Prostate gland (tissue), 2 donors: ENCODE data around the gene KCNT1. TPM values are rescaled to one million over a fixed set of nuclear protein-coding genes. Genes with fewer than 3 reads are reported as not detected.

Experiments used
- DNase-seq: peaks from one replicate; pipeline ENCODE4 v3.0.0-alpha.2; 2019; ENCODE audit warnings: low spot score
- H3K27ac ChIP-seq, 2 donors: fragments of 200-600 bp; sonication (generic); 2 replicates each; pipeline ENCODE4 v1.5.1; 2017 to 2019
- H3K27me3 ChIP-seq: fragments of 200-600 bp; sonication (generic); replicated peaks from 2 replicates; pipeline ENCODE4 v1.5.1; 2019; ENCODE audit not compliant: insufficient read depth
- H3K36me3 ChIP-seq, 2 donors: fragments of 200-600 bp; sonication (generic); 1 replicate in 1 of 2; 2 replicates in 1 of 2; pipeline versions ENCODE4 v1.5.1 to v1.8.1; 2017 to 2019
- H3K4me1 ChIP-seq: fragments of 200-600 bp; sonication (generic); replicated peaks from 2 replicates; pipeline ENCODE4 v1.5.1; 2019
- H3K4me3 ChIP-seq, 2 donors: fragments of 200-600 bp; sonication (generic); 2 replicates each; pipeline ENCODE4 v1.5.1; 2017 to 2019
- H3K9me3 ChIP-seq: fragments of 200-600 bp; sonication (generic); 2 replicates; pipeline ENCODE4 v1.5.1; 2017
- CTCF ChIP-seq, 4 experiments: fragments of 200-600 bp in 2 of 4; fragments of 450-650 bp in 2 of 4; sonication (generic) in 2 of 4; IDR thresholded peaks; 1 replicate in 3 of 4; 2 replicates in 1 of 4; pipeline ENCODE4 v1.5.1; 2016 to 2019; ENCODE audit warnings: antibody characterized with exemption in 4 of 4, mild to moderate bottlenecking in 2 of 4, moderate library complexity in 2 of 4
- POLR2A ChIP-seq: fragments of 450-650 bp; IDR thresholded peaks from one replicate; pipeline ENCODE4 v1.6.1; 2016; ENCODE audit warnings: antibody characterized with exemption, mild to moderate bottlenecking
- POLR2AphosphoS5 ChIP-seq: sonication (generic); formaldehyde crosslinking; IDR thresholded peaks from one replicate; pipeline ENCODE4 v1.6.1; 2017; ENCODE audit warnings: antibody characterized with exemption
- WGBS: methylation state at CpG from one replicate; pipeline ENCODE4 v1.1.5; 2018; 5-methylcytosine and 5-hydroxymethylcytosine counted together
- intact Hi-C: fragments of 100-400 bp; cut with DNase I; formaldehyde crosslinking; loops from one replicate; pipeline ENCODE4 v1.14.2; 2022
- total RNA-seq, 2 donors: library from RNA; depleted of rRNA; stranded (reverse); fragments of >200 nt; gene quantifications; one replicate each; pipeline ENCODE4 v1.1.0, GENCODE V29; 2016

Gene KCNT1
- total RNA-seq, 2 donors from 2014 or later: 0.09 to 3.0 TPM

GRCh38 chr9:135661816-135662560 lies 40.0 kb upstream of the KCNT1 start:
- WGBS: 48% methylated on average over 19 of the region's 19 CpGs
- TF ChIP-seq POLR2A: no peak
- intact Hi-C loops: no loop called here
- Histone ChIP-seq H3K4me3 (no peak overlapping the region), H3K27ac (no peak overlapping the region), H3K9me3 (no peaks in the 10 kb centered on the region), H3K36me3 (no peaks in the 10 kb centered on the region), H3K27me3 (no peaks in the 10 kb centered on the region), H3K4me1 (no peaks in the 10 kb centered on the region)
- DNase-seq: no peak

GRCh38 chr9:135662758-135663450 lies 39.1 kb upstream of the KCNT1 start, which contains the start of gene LCN9:
LCN9 (plus strand) TSS chr9:135663309; CDS start chr9:135663322, 13 bp downstream.
- Histone ChIP-seq H3K27ac (no peak within 1 kb of the TSS), H3K9me3 (no peaks in the 10 kb centered on the region), H3K36me3 (no peaks in the 10 kb centered on the region), H3K4me3 (no peak within 1 kb of the TSS), H3K4me1 (no peaks in the 10 kb centered on the region), H3K27me3 (no peaks in the 10 kb centered on the region)
- TF ChIP-seq POLR2A (no peak), POLR2AphosphoS5 (no peak), CTCF (IDR thresholded peaks at IDR 0.05) (no peak)
- 24% methylated on average over 25 of the region's 25 CpGs for WGBS
- intact Hi-C loops: no loop called here
- no peak for DNase-seq

GRCh38 chr9:135663451-135663770 lies 38.6 kb upstream of the KCNT1 start:
- intact Hi-C loops: no loop called here
- Histone ChIP-seq H3K9me3 (no peaks in the 10 kb centered on the region), H3K4me3 (no peak overlapping the region), H3K27ac (no peak overlapping the region), H3K36me3 (no peaks in the 10 kb centered on the region), H3K4me1 (no peaks in the 10 kb centered on the region), H3K27me3 (no peaks in the 10 kb centered on the region)
- TF ChIP-seq POLR2A (no peak), CTCF (IDR thresholded peaks at IDR 0.05) (no peak), POLR2AphosphoS5 (no peak)
- no peak for DNase-seq
- WGBS: 73% methylated on average over 3 of the region's 3 CpGs

- TF ChIP-seq POLR2AphosphoS5 (no peak), CTCF (IDR thresholded peaks at IDR 0.05) (no peak), POLR2A (no peak)
- Histone ChIP-seq H3K36me3 (no peaks in the 10 kb centered on the region), H3K27me3 (no peaks in the 10 kb centered on the region), H3K4me3 (no peak overlapping the region), H3K4me1 (no peaks in the 10 kb centered on the region), H3K27ac (no peak overlapping the region), H3K9me3 (no peaks in the 10 kb centered on the region)
- intact Hi-C loops: no loop called here
- no peak for DNase-seq
- 93% methylated on average over 12 of the region's 12 CpGs for WGBS
Observed at GRCh38 chr9:135663857-135664256, 38.1 kb upstream of the KCNT1 start.

GRCh38 chr9:135664266-135664665 lies 37.7 kb upstream of the KCNT1 start:
- Histone ChIP-seq H3K4me3 (no peak overlapping the region), H3K4me1 (no peaks in the 10 kb centered on the region), H3K9me3 (no peaks in the 10 kb centered on the region), H3K27ac (no peak overlapping the region), H3K36me3 (no peaks in the 10 kb centered on the region), H3K27me3 (no peaks in the 10 kb centered on the region)
- DNase-seq: no peak
- TF ChIP-seq CTCF (IDR thresholded peaks at IDR 0.05) (no peak), POLR2AphosphoS5 (no peak)
- WGBS: 90% methylated on average over 10 of the region's 10 CpGs
- intact Hi-C loops: no loop called here
